Measurements from ENCODE around the gene MS4A1.
"Not testable (repeated sequence)": the region's sequence is repeated elsewhere in the genome, so short reads cannot be mapped to it uniquely, and the experiment has no call there.

The MS4A1 gene

GRCh38 chr11:60447070-60447469 is 8.6 kb upstream of the MS4A1 start:
- no peak for TF ChIP-seq CTCF (IDR thresholded peaks at IDR 0.05; ENCODE audit: low read depth, low read length)
- DNase-seq (ENCODE audit: low read depth in 2 of 2): no peak
- H3K4me3 ChIP-seq (replicated peaks in 1 of 2; ENCODE audit: low read depth in 2 of 2, low read length in 2 of 2): no peak overlapping the region

- no peak for DNase-seq (ENCODE audit: low read depth in 2 of 2)
- no peak overlapping the region for H3K4me3 ChIP-seq (replicated peaks in 1 of 2; ENCODE audit: low read depth in 2 of 2, low read length in 2 of 2)
- no peak for TF ChIP-seq CTCF (IDR thresholded peaks at IDR 0.05; ENCODE audit: low read depth, low read length)
These were observed 7.8 kb upstream of the MS4A1 start for GRCh38 chr11:60447846-60448245.

- H3K4me3 ChIP-seq (replicated peaks in 1 of 2; ENCODE audit: low read depth in 2 of 2, low read length in 2 of 2); DNase-seq (ENCODE audit: low read depth in 2 of 2): not testable (repeated sequence)
These were observed 4.5 kb upstream of the MS4A1 start for GRCh38 chr11:60451185-60451584.

- H3K4me3 ChIP-seq (replicated peaks in 1 of 2; ENCODE audit: low read depth in 2 of 2, low read length in 2 of 2): no peak overlapping the region
- no peak for TF ChIP-seq CTCF (IDR thresholded peaks at IDR 0.05; ENCODE audit: low read depth, low read length)
- DNase-seq (ENCODE audit: low read depth in 2 of 2): no peak
These were observed 1.4 kb upstream of the MS4A1 start for GRCh38 chr11:60454212-60454611.

- TF ChIP-seq CTCF (IDR thresholded peaks at IDR 0.05; ENCODE audit: low read depth, low read length): no peak
- H3K4me3 ChIP-seq (replicated peaks in 1 of 2; ENCODE audit: low read depth in 2 of 2, low read length in 2 of 2): no peak overlapping the region
- DNase-seq (ENCODE audit: low read depth in 2 of 2): no peak
These were observed 1.9 kb downstream of the MS4A1 start for GRCh38 chr11:60457576-60457975.

GRCh38 chr11:60459345-60459744 is 3.7 kb downstream of the MS4A1 start:
- no peak for TF ChIP-seq CTCF (IDR thresholded peaks at IDR 0.05; ENCODE audit: low read depth, low read length)
- no peak for DNase-seq (ENCODE audit: low read depth in 2 of 2)
- no peak overlapping the region for H3K4me3 ChIP-seq (replicated peaks in 1 of 2; ENCODE audit: low read depth in 2 of 2, low read length in 2 of 2)

GRCh38 chr11:60468829-60469228 is 13.2 kb downstream of the MS4A1 start:
- no peak for DNase-seq (ENCODE audit: low read depth in 2 of 2)
- H3K4me3 ChIP-seq (replicated peaks in 1 of 2; ENCODE audit: low read depth in 2 of 2, low read length in 2 of 2): no peak overlapping the region
- TF ChIP-seq CTCF (IDR thresholded peaks at IDR 0.05; ENCODE audit: low read depth, low read length): no peak

Data from cardiac fibroblast (primary cell).